Activated CD4-positive, alpha-beta T cell treated with anti-CD3 and anti-CD28 coated beads, Interleukin-2, amount 10 ng/mL, durations not matched to agents 7 days and 5 days (primary cell): ENCODE measurements around the gene NEGR1. TPM values are rescaled to one million over a fixed set of nuclear protein-coding genes. Genes with fewer than 3 reads are reported as not detected.

Experiments used
- CTCF ChIA-PET: fragments of 350-600 bp; sonication (Branson Sonifier 250); formaldehyde crosslinking; loops from one replicate; lab custom pipeline; 2021; ENCODE audit warnings: antibody characterized with exemption; lab: Charles Lee
- POLR2A ChIA-PET: fragments of 350-600 bp; sonication (Branson Sonifier 250); formaldehyde crosslinking; loops from one replicate; lab custom pipeline; 2021; ENCODE audit warnings: antibody characterized with exemption; lab: Charles Lee
- DNase-seq: peaks from one replicate; pipeline ENCODE4 v3.0.0-alpha.2; 2020
- H3K27ac Mint-ChIP-seq: one replicate; pipeline ENCODE4 v1.8.0; 2021; ENCODE audit warnings: mild to moderate bottlenecking, moderate library complexity, mixed read lengths
- H3K27me3 Mint-ChIP-seq: one replicate; pipeline ENCODE4 v1.8.0; 2021; ENCODE audit warnings: mixed read lengths
- H3K36me3 Mint-ChIP-seq: one replicate; pipeline ENCODE4 v1.8.0; 2021; ENCODE audit warnings: low read depth, mixed read lengths
- H3K4me1 Mint-ChIP-seq: one replicate; pipeline ENCODE4 v1.8.0; 2021; ENCODE audit warnings: mixed read lengths
- H3K4me3 Mint-ChIP-seq: one replicate; pipeline ENCODE4 v1.8.0; 2021; ENCODE audit warnings: mild to moderate bottlenecking, moderate library complexity, mixed read lengths
- H3K9me3 Mint-ChIP-seq: one replicate; pipeline ENCODE4 v1.8.0; 2021; ENCODE audit warnings: mixed read lengths
- total RNA-seq, 2 experiments: library from RNA; stranded (reverse); gene quantifications; one replicate each; pipeline ENCODE4 v1.2.3, GENCODE V29; 2021

Gene NEGR1
- total RNA-seq, 2 experiments from 2014 or later, result not detected

GRCh38 chr1:71572038-71572437 is 710.3 kb downstream of the NEGR1 start:
- H3K9me3 Mint-ChIP-seq, result no peaks in the 10 kb centered on the region

GRCh38 chr1:71566413-71566812 is 715.9 kb downstream of the NEGR1 start:
- no peak for DNase-seq
- Mint-ChIP-seq H3K27me3 (no peaks in the 10 kb centered on the region), H3K27ac (no peak overlapping the region), H3K9me3 (no peaks in the 10 kb centered on the region), H3K36me3 (no peaks in the 10 kb centered on the region), H3K4me3 (no peak overlapping the region), H3K4me1 (no peaks in the 10 kb centered on the region)
- POLR2A ChIA-PET, result no interaction called here
- CTCF ChIA-PET, result no interaction called here

More at GRCh38 chr1:71572038-71572437, 710.3 kb downstream of the NEGR1 start:
- Mint-ChIP-seq H3K4me1 (no peaks in the 10 kb centered on the region), H3K27ac (no peak overlapping the region), H3K4me3 (no peak overlapping the region), H3K36me3 (no peaks in the 10 kb centered on the region), H3K27me3 (no peaks in the 10 kb centered on the region)
- CTCF ChIA-PET, result interaction anchor here (0.9 kb wide), 1 partner anchor 13 kb away, joined by 3 read pairs; no protein-coding TSS in a partner anchor
- no peak for DNase-seq
- POLR2A ChIA-PET, result no interaction called here

GRCh38 chr1:71565831-71566230 is 716.5 kb downstream of the NEGR1 start:
- Mint-ChIP-seq H3K9me3 (no peaks in the 10 kb centered on the region), H3K4me3 (no peak overlapping the region)

GRCh38 chr1:71565262-71565661 is 717.1 kb downstream of the NEGR1 start:
- H3K27me3 Mint-ChIP-seq, result no peaks in the 10 kb centered on the region
- H3K27ac Mint-ChIP-seq, result no peak overlapping the region
- POLR2A ChIA-PET, result no interaction called here
- no peaks in the 10 kb centered on the region for H3K4me1 Mint-ChIP-seq
- no peak overlapping the region for H3K4me3 Mint-ChIP-seq
- H3K9me3 Mint-ChIP-seq, result no peaks in the 10 kb centered on the region
- DNase-seq, result no peak
- H3K36me3 Mint-ChIP-seq, result no peaks in the 10 kb centered on the region
- CTCF ChIA-PET, result no interaction called here

More at GRCh38 chr1:71565831-71566230, 716.5 kb downstream of the NEGR1 start:
- ChIA-PET CTCF (no interaction called here), POLR2A (no interaction called here)
- DNase-seq, result no peak
- H3K4me1 Mint-ChIP-seq, result no peaks in the 10 kb centered on the region
- no peak overlapping the region for H3K27ac Mint-ChIP-seq
- H3K36me3 Mint-ChIP-seq, result no peaks in the 10 kb centered on the region
- no peaks in the 10 kb centered on the region for H3K27me3 Mint-ChIP-seq

- ChIA-PET CTCF (interaction anchor here (0.6 kb wide), 1 partner anchor 79 kb away, joined by 4 read pairs; no protein-coding TSS in a partner anchor), POLR2A (no interaction called here)
- H3K27me3 Mint-ChIP-seq, result no peaks in the 10 kb centered on the region
- H3K9me3 Mint-ChIP-seq, result no peaks in the 10 kb centered on the region
- no peak for DNase-seq
- H3K4me3 Mint-ChIP-seq, result no peak overlapping the region
- H3K4me1 Mint-ChIP-seq, result no peaks in the 10 kb centered on the region
- no peaks in the 10 kb centered on the region for H3K36me3 Mint-ChIP-seq
- no peak overlapping the region for H3K27ac Mint-ChIP-seq
These were observed 720.0 kb downstream of the NEGR1 start for GRCh38 chr1:71562298-71562697.

- POLR2A ChIA-PET, result no interaction called here
- H3K4me1 Mint-ChIP-seq, result no peaks in the 10 kb centered on the region
- DNase-seq, result no peak
- H3K36me3 Mint-ChIP-seq, result no peaks in the 10 kb centered on the region
- CTCF ChIA-PET, result interaction anchor here (0.6 kb wide), 1 partner anchor 79 kb away, joined by 4 read pairs; no protein-coding TSS in a partner anchor
- no peaks in the 10 kb centered on the region for H3K27me3 Mint-ChIP-seq
- no peaks in the 10 kb centered on the region for H3K9me3 Mint-ChIP-seq
- H3K4me3 Mint-ChIP-seq, result no peak overlapping the region
- no peak overlapping the region for H3K27ac Mint-ChIP-seq
These were observed 720.6 kb downstream of the NEGR1 start for GRCh38 chr1:71561729-71562128.

GRCh38 chr1:71561206-71561605 is 721.1 kb downstream of the NEGR1 start:
- H3K36me3 Mint-ChIP-seq, result no peaks in the 10 kb centered on the region
- ChIA-PET POLR2A (no interaction called here), CTCF (no interaction called here)
- no peaks in the 10 kb centered on the region for H3K27me3 Mint-ChIP-seq
- DNase-seq, result no peak
- H3K27ac Mint-ChIP-seq, result no peak overlapping the region
- H3K4me1 Mint-ChIP-seq, result no peaks in the 10 kb centered on the region
- H3K4me3 Mint-ChIP-seq, result no peak overlapping the region
- H3K9me3 Mint-ChIP-seq, result no peaks in the 10 kb centered on the region

- H3K4me1 Mint-ChIP-seq, result no peaks in the 10 kb centered on the region
- ChIA-PET CTCF (no interaction called here), POLR2A (no interaction called here)
- no peak overlapping the region for H3K4me3 Mint-ChIP-seq
- no peak overlapping the region for H3K27ac Mint-ChIP-seq
- no peaks in the 10 kb centered on the region for H3K36me3 Mint-ChIP-seq
- no peak for DNase-seq
- H3K9me3 Mint-ChIP-seq, result no peaks in the 10 kb centered on the region
- no peaks in the 10 kb centered on the region for H3K27me3 Mint-ChIP-seq
These were observed 722.5 kb downstream of the NEGR1 start for GRCh38 chr1:71559880-71560279.

GRCh38 chr1:71557138-71557537 is 725.2 kb downstream of the NEGR1 start:
- Mint-ChIP-seq H3K4me3 (no peak overlapping the region), H3K4me1 (no peaks in the 10 kb centered on the region), H3K27ac (no peak overlapping the region), H3K27me3 (no peaks in the 10 kb centered on the region), H3K9me3 (no peaks in the 10 kb centered on the region), H3K36me3 (no peaks in the 10 kb centered on the region)
- ChIA-PET CTCF (no interaction called here), POLR2A (no interaction called here)
- DNase-seq, result no peak

- ChIA-PET POLR2A (no interaction called here), CTCF (no interaction called here)
- Mint-ChIP-seq H3K27ac (no peak overlapping the region), H3K9me3 (no peaks in the 10 kb centered on the region), H3K4me3 (no peak overlapping the region), H3K4me1 (no peaks in the 10 kb centered on the region), H3K36me3 (no peaks in the 10 kb centered on the region), H3K27me3 (no peaks in the 10 kb centered on the region)
- DNase-seq, result no peak
These were observed 733.9 kb downstream of the NEGR1 start for GRCh38 chr1:71548398-71548890.

- Mint-ChIP-seq H3K4me1 (no peaks in the 10 kb centered on the region), H3K36me3 (no peaks in the 10 kb centered on the region), H3K27ac (no peak overlapping the region), H3K9me3 (no peaks in the 10 kb centered on the region), H3K27me3 (no peaks in the 10 kb centered on the region), H3K4me3 (no peak overlapping the region)
- ChIA-PET POLR2A (no interaction called here), CTCF (no interaction called here)
- DNase-seq, result no peak
These were observed 740.2 kb downstream of the NEGR1 start for GRCh38 chr1:71542155-71542554.

- no peaks in the 10 kb centered on the region for H3K4me1 Mint-ChIP-seq
These were observed 748.4 kb downstream of the NEGR1 start for GRCh38 chr1:71533950-71534349.

GRCh38 chr1:71532343-71532742 is 750.0 kb downstream of the NEGR1 start:
- CTCF ChIA-PET, result no interaction called here
- Mint-ChIP-seq H3K4me1 (no peaks in the 10 kb centered on the region), H3K4me3 (no peak overlapping the region), H3K36me3 (no peaks in the 10 kb centered on the region), H3K27ac (no peak overlapping the region), H3K27me3 (no peaks in the 10 kb centered on the region), H3K9me3 (no peaks in the 10 kb centered on the region)
- POLR2A ChIA-PET, result no interaction called here
- no peak for DNase-seq

More at GRCh38 chr1:71533950-71534349, 748.4 kb downstream of the NEGR1 start:
- ChIA-PET POLR2A (no interaction called here), CTCF (no interaction called here)
- Mint-ChIP-seq H3K27me3 (no peaks in the 10 kb centered on the region), H3K4me3 (no peak overlapping the region), H3K27ac (no peak overlapping the region), H3K36me3 (no peaks in the 10 kb centered on the region), H3K9me3 (no peaks in the 10 kb centered on the region)
- no peak for DNase-seq

GRCh38 chr1:71526824-71527223 is 755.5 kb downstream of the NEGR1 start:
- DNase-seq, result no peak
- Mint-ChIP-seq H3K27ac (no peak overlapping the region), H3K27me3 (no peaks in the 10 kb centered on the region), H3K4me1 (no peaks in the 10 kb centered on the region), H3K4me3 (no peak overlapping the region), H3K36me3 (no peaks in the 10 kb centered on the region), H3K9me3 (no peaks in the 10 kb centered on the region)
- ChIA-PET CTCF (no interaction called here), POLR2A (no interaction called here)
